GM21576 (cell line): ENCODE measurements around the gene FAM131C.
A peak's percentile ranks its signal among the peaks of the same experiment; 100 is the strongest.
"Not testable (repeated sequence)": the region's sequence is repeated elsewhere in the genome, so short reads cannot be mapped to it uniquely, and the experiment has no call there.

Source experiments
- ATAC-seq: cut with Tn5 transposase; IDR thresholded peaks from one replicate; pipeline ENCODE4 v1.9.1; 2021; ENCODE audit warnings: mild to moderate bottlenecking, moderate library complexity; ENCODE audit not compliant: unreplicated experiment

FAM131C gene

GRCh38 chr1:16107039-16107438 lies 33.6 kb upstream of the FAM131C start:
- not testable (repeated sequence) for ATAC-seq

- ATAC-seq: no peak
These were observed 28.2 kb upstream of the FAM131C start for GRCh38 chr1:16101623-16102022.

- ATAC-seq: no peak
These were observed 26.0 kb upstream of the FAM131C start for GRCh38 chr1:16099412-16099811.

GRCh38 chr1:16095447-16095846 lies 22.0 kb upstream of the FAM131C start:
- no peak for ATAC-seq

GRCh38 chr1:16094453-16095158 lies 21.2 kb upstream of the FAM131C start:
- no peak for ATAC-seq

- ATAC-seq: no peak
These were observed 20.2 kb upstream of the FAM131C start for GRCh38 chr1:16093611-16094010.

GRCh38 chr1:16092923-16093511 lies 19.6 kb upstream of the FAM131C start:
- ATAC-seq: no peak

GRCh38 chr1:16092097-16092922 lies 18.9 kb upstream of the FAM131C start:
- no peak for ATAC-seq

GRCh38 chr1:16091296-16091695 lies 17.8 kb upstream of the FAM131C start:
- no peak for ATAC-seq

- no peak for ATAC-seq
These were observed 16.8 kb upstream of the FAM131C start for GRCh38 chr1:16090076-16090826.

GRCh38 chr1:16088996-16089395 lies 15.5 kb upstream of the FAM131C start:
- no peak for ATAC-seq

GRCh38 chr1:16088351-16088911 lies 15.0 kb upstream of the FAM131C start:
- ATAC-seq: no peak

- no peak for ATAC-seq
These were observed 14.3 kb upstream of the FAM131C start for GRCh38 chr1:16087733-16088132.

GRCh38 chr1:16085522-16085921 lies 12.1 kb upstream of the FAM131C start:
- ATAC-seq: no peak

GRCh38 chr1:16083486-16083885 lies 10.0 kb upstream of the FAM131C start:
- no peak for ATAC-seq

- ATAC-seq: no peak
These were observed 9.0 kb upstream of the FAM131C start for GRCh38 chr1:16082283-16083038.

GRCh38 chr1:16081636-16082035 lies 8.2 kb upstream of the FAM131C start:
- no peak for ATAC-seq

- no peak for ATAC-seq
These were observed 7.1 kb upstream of the FAM131C start for GRCh38 chr1:16080422-16081150.

- ATAC-seq: peak; percentile 52
These were observed 5.6 kb upstream of the FAM131C start for GRCh38 chr1:16078925-16079656.
